Smooth muscle cell (in vitro differentiated cells): ENCODE measurements around the gene TRIAP1. TPM values are rescaled to one million over a fixed set of nuclear protein-coding genes. Genes with fewer than 3 reads are reported as not detected.

Source experiments
- DNase-seq: peaks from one replicate; lab custom pipeline; 2025; ENCODE audit not compliant: unreplicated experiment; lab: John Stamatoyannopoulos, UW
- H2AFZ ChIP-seq: fragments of 200-600 bp; sonication (generic); 2 replicates; pipeline ENCODE4 v1.6.0; 2016; ENCODE audit warnings: antibody characterized with exemption, low read depth, mild to moderate bottlenecking
- H3F3A ChIP-seq: fragments of 200-600 bp; sonication (generic); 2 replicates; pipeline ENCODE4 v1.6.0; 2017; ENCODE audit warnings: antibody characterized with exemption, low read depth
- H3K27ac ChIP-seq: fragments of 200-600 bp; sonication (generic); 2 replicates; pipeline ENCODE4 v1.5.1; 2016; ENCODE audit warnings: low read depth, mild to moderate bottlenecking
- H3K27me3 ChIP-seq: fragments of 200-600 bp; sonication (generic); 2 replicates; pipeline ENCODE4 v1.6.1; 2016; ENCODE audit warnings: low read depth, mild to moderate bottlenecking
- H3K36me3 ChIP-seq: fragments of 200-600 bp; sonication (generic); 2 replicates; pipeline ENCODE4 v1.5.1; 2016; ENCODE audit warnings: low read depth
- H3K4me1 ChIP-seq: fragments of 200-600 bp; sonication (generic); 2 replicates; pipeline ENCODE4 v1.5.1; 2016; ENCODE audit warnings: low read depth
- H3K4me2 ChIP-seq: fragments of 200-600 bp; sonication (generic); 2 replicates; pipeline ENCODE4 v1.6.0; 2016; ENCODE audit warnings: mild to moderate bottlenecking
- H3K4me3 ChIP-seq: fragments of 200-600 bp; sonication (generic); 2 replicates; pipeline ENCODE4 v1.5.1; 2016; ENCODE audit warnings: mild to moderate bottlenecking
- H3K79me2 ChIP-seq: fragments of 200-600 bp; sonication (generic); 2 replicates; pipeline ENCODE4 v1.6.0; 2016; ENCODE audit warnings: low read depth, mild to moderate bottlenecking
- H3K9ac ChIP-seq: fragments of 200-600 bp; sonication (generic); 2 replicates; pipeline ENCODE4 v1.6.0; 2016; ENCODE audit warnings: low read depth
- H3K9me3 ChIP-seq: fragments of 200-600 bp; sonication (generic); replicated peaks from 2 replicates; pipeline ENCODE4 v1.5.1; 2016; ENCODE audit warnings: low read depth
- H4K20me1 ChIP-seq: fragments of 200-600 bp; sonication (generic); 2 replicates; pipeline ENCODE4 v1.6.0; 2016; ENCODE audit warnings: low read depth
- WGBS: methylation state at CpG from one replicate; pipeline ENCODE4 v1.1.7; 2016; ENCODE audit warnings: low lambda C conversion rate; 5-methylcytosine and 5-hydroxymethylcytosine counted together
- polyA plus RNA-seq: library from polyadenylated mRNA; unstranded; fragments of >200 nt; fragmentation: Nextera tagmentation; extraction: Ambion mirVana; gene quantifications from 2 replicates; pipeline ENCODE4 v1.2.1, GENCODE V29; 2016
- total RNA-seq: library from RNA; depleted of rRNA; stranded (reverse); fragments of >200 nt; gene quantifications from 2 replicates; pipeline ENCODE4 v1.2.3, GENCODE V29; 2014
- TF ChIP-seq, protein P1 (sequence below): fragments of 200-600 bp; sonication (generic); IDR thresholded peaks from 2 replicates; pipeline ENCODE4 v1.5.1; 2017; ENCODE audit warnings: borderline replicate concordance, mild to moderate bottlenecking, antibody characterized with exemption; ENCODE audit not compliant: insufficient read depth, poor library complexity, severe bottlenecking

The TRIAP1 gene
- total and polyA plus RNA-seq, 2 experiments from 2014 or later: 47.1 to 67.0 TPM

DNA sequence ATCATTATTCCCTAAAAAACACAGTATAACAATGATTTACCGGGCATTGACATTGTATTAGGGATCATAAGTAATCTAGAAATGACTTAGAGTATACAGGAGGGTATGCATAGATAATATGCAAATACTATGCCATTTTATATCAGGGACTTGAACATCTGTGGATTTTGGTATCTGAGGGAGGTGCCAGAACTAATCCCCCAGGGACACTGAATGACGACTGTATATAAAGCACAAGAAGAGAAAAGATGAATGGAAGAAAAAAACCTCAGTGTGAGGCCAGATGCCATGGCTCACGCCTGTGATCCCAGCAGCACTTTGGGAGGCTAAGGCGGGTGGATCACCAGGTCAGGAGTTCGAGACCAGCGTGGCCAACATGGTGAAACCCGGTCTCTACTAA is 33.8 kb downstream of the TRIAP1 start:
- no peak for DNase-seq
- 85% methylated on average over 7 of the region's 7 CpGs for WGBS
- TF ChIP-seq, protein P1, sequence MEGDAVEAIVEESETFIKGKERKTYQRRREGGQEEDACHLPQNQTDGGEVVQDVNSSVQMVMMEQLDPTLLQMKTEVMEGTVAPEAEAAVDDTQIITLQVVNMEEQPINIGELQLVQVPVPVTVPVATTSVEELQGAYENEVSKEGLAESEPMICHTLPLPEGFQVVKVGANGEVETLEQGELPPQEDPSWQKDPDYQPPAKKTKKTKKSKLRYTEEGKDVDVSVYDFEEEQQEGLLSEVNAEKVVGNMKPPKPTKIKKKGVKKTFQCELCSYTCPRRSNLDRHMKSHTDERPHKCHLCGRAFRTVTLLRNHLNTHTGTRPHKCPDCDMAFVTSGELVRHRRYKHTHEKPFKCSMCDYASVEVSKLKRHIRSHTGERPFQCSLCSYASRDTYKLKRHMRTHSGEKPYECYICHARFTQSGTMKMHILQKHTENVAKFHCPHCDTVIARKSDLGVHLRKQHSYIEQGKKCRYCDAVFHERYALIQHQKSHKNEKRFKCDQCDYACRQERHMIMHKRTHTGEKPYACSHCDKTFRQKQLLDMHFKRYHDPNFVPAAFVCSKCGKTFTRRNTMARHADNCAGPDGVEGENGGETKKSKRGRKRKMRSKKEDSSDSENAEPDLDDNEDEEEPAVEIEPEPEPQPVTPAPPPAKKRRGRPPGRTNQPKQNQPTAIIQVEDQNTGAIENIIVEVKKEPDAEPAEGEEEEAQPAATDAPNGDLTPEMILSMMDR: no peak
- no peaks in the 10 kb centered on the region for H3K36me3 ChIP-seq
- H3K9me3 ChIP-seq: no peaks in the 10 kb centered on the region
- H3K4me1 ChIP-seq: peaks cover 11% of the 10 kb centered on the region
- H3K27ac ChIP-seq: no peak overlapping the region
- no peaks in the 10 kb centered on the region for H3K79me2 ChIP-seq
- no peak overlapping the region for H2AFZ ChIP-seq
- no peak overlapping the region for H3K4me3 ChIP-seq
- H3K9ac ChIP-seq: no peak overlapping the region
- no peaks in the 10 kb centered on the region for H3F3A ChIP-seq
- no peaks in the 10 kb centered on the region for H4K20me1 ChIP-seq
- H3K4me2 ChIP-seq: no peak overlapping the region
- no peaks in the 10 kb centered on the region for H3K27me3 ChIP-seq

DNA sequence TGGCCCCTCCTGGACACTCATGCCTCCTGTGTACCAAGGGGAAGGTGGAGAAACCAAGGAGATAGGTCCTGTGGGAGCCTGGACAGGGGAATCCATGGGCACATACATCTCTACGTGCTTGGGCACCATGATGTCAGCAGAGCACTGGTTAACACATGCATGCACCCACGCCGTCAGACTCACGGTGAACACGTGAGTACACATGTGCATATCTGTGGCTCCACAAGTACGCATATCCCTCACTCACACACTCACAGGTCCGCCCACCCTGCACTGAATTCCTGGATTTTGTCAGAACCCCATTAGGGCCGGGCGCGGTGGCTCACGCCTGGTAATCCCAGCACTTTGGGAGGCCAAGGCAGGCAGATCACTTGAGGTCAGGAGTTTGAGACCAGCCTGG is 37.4 kb downstream of the TRIAP1 start:
- no peak overlapping the region for H3K4me2 ChIP-seq
- 95% methylated on average over 11 of the region's 11 CpGs for WGBS
- H2AFZ ChIP-seq: no peak overlapping the region
- no peaks in the 10 kb centered on the region for H3K79me2 ChIP-seq
- no peaks in the 10 kb centered on the region for H4K20me1 ChIP-seq
- H3K9ac ChIP-seq: no peak overlapping the region
- H3K36me3 ChIP-seq: no peaks in the 10 kb centered on the region
- H3K27me3 ChIP-seq: no peaks in the 10 kb centered on the region
- no peak for DNase-seq
- TF ChIP-seq, protein P1: no peak
- H3K4me3 ChIP-seq: no peak overlapping the region
- H3K4me1 ChIP-seq: peaks cover 10% of the 10 kb centered on the region
- no peaks in the 10 kb centered on the region for H3F3A ChIP-seq
- H3K27ac ChIP-seq: no peak overlapping the region
- H3K9me3 ChIP-seq: no peaks in the 10 kb centered on the region

DNA sequence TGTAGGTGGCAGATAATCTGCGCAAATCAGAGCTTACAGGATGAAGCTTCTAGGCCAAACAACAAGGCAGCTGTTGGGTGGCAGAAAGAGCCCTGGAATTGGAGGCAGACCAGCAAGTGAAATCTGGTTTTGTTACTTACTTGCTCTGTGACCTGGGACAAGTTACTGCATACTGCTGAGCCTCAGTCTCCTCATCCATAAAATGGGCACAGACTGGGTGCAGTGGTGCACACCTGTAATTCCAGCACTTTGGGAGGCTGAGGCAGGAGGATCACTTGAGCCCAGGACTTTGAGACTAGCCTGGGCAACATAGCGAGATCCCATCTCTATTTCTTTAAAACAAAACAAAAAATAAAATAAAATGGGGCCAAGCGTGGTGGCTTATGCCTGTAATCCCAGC is 39.6 kb downstream of the TRIAP1 start:
- Histone ChIP-seq H3K4me3 (no peak overlapping the region), H3K79me2 (no peaks in the 10 kb centered on the region), H3K27ac (no peak overlapping the region), H3F3A (no peaks in the 10 kb centered on the region), H3K9ac (no peak overlapping the region), H3K4me1 (peaks cover 8% of the 10 kb centered on the region), H3K9me3 (no peaks in the 10 kb centered on the region), H3K36me3 (no peaks in the 10 kb centered on the region), H4K20me1 (no peaks in the 10 kb centered on the region), H3K4me2 (no peak overlapping the region), H3K27me3 (no peaks in the 10 kb centered on the region), H2AFZ (no peak overlapping the region)
- 95% methylated on average over 3 of the region's 3 CpGs for WGBS
- no peak for DNase-seq
- TF ChIP-seq, protein P1: no peak

DNA sequence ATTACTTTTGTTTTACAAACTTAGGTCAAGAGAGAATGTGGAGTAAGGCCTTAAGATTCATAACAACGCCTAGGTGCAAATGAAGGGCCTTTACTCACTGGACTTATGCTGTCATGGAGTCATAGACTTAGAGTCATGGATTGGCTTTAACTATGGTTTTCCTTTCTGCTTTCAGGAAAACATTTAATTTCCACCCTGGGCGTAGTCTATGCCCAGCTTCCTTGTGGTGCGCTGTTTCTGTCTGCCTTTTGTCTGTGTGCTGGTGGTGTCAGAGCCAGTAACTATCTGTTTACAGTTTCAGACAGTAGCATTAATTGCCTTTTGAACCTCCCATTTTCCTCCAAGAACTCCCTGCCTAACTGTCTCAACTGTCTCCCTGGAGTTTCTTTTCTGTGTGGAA is 40.1 kb downstream of the TRIAP1 start:
- no peak for DNase-seq
- TF ChIP-seq, protein P1: no peak
- H3F3A ChIP-seq: no peaks in the 10 kb centered on the region
- H3K27ac ChIP-seq: no peak overlapping the region
- H3K9ac ChIP-seq: no peak overlapping the region
- WGBS: 88% methylated on average over 3 of the region's 3 CpGs
- H3K27me3 ChIP-seq: no peaks in the 10 kb centered on the region
- no peaks in the 10 kb centered on the region for H3K9me3 ChIP-seq
- H3K4me1 ChIP-seq: peaks cover 8% of the 10 kb centered on the region
- H4K20me1 ChIP-seq: no peaks in the 10 kb centered on the region
- H3K4me2 ChIP-seq: no peak overlapping the region
- H3K4me3 ChIP-seq: no peak overlapping the region
- H3K36me3 ChIP-seq: no peaks in the 10 kb centered on the region
- H2AFZ ChIP-seq: no peak overlapping the region
- no peaks in the 10 kb centered on the region for H3K79me2 ChIP-seq
